Stimulated activated CD8-positive, alpha-beta memory T cell treated with anti-CD3 and anti-CD28 coated beads, Interleukin-7, amount 100 ng/mL, for 48 hours (primary cell): ENCODE measurements around the gene CDHR1.

Source experiments
- DNase-seq, 2 donors: peaks; one replicate each; pipeline ENCODE4 v3.0.0-alpha.2; 2020; ENCODE audit warnings: low read depth in 1 of 2; ENCODE audit errors: extremely low read depth in 1 of 2

The CDHR1 gene

GRCh38 chr10:84225427-84226173 lies 31.3 kb downstream of the CDHR1 start, which contains the start of gene LRIT2:
TSS of gene LRIT2 (minus strand) at chr10:84225544. CDS start at chr10:84225520, 24 bp downstream.
- DNase-seq: no peak

- DNase-seq: no peak
Measured at GRCh38 chr10:84226616-84227015, 32.3 kb downstream of the CDHR1 start.

DNA sequence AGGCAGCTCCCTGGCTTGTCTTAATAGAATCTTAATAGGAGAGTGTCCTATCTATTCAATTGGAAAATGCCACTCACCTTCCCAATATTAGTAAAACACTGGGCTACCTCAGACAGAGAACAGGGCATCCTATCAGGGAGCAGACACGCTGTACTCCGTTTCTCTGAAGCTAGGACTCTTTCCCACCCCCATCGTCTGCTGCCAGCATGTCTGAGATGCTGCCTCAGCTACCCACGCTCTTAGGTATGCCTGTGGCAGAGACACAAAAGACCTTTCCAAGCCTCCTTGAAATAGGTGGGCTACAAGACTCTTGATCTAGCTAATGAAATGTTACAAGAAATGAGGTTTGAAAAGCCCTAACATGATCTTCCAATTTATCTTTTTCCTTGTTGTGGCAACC lies 33.5 kb downstream of the CDHR1 start:
- no peak for DNase-seq

- no peak for DNase-seq
Measured at GRCh38 chr10:84230359-84230758, 36.0 kb downstream of the CDHR1 start.

DNA sequence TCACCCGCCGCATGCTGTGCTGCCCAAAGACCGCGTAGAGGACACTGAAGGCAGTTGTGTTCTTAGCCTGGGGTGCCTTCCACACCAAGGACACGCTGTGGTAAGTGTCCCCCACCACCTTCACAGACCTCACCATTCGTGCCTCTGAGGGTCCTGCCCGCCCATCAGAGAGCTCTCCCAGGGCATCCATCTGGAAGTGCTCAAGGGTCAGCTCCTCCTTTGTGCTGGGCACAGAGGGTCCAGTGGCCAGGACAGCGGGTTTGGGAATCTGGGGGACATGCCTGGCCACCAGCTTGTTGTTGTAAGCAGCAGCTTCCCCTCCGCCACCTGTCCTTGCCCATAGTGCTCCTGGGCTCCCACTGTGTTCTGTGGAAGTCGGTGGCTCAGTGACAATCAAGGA lies 38.0 kb downstream of the CDHR1 start:
- no peak for DNase-seq

GRCh38 chr10:84233940-84234339 lies 39.6 kb downstream of the CDHR1 start:
- DNase-seq: no peak

GRCh38 chr10:84234479-84234878 lies 40.1 kb downstream of the CDHR1 start:
- no peak for DNase-seq

GRCh38 chr10:84235096-84235495 lies 40.8 kb downstream of the CDHR1 start:
- no peak for DNase-seq

DNA sequence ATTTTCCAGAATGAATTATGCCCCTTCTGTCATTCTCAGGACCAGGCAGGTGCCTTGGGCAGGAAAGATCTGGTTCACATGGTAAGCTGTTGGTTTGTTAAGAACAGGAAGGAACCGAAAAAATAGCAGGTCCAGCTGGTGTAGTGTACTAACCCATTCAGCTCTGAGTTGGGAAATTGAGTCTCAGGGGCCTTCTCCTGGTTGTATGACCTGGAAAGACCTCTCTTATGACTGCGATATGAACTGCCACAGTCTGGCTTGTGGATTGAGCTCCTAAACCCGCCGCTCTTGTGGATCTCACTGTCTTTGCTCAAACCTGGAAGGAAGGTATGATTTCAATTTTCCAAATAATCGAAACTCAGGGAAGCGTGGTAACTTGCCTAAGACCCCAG lies 42.5 kb downstream of the CDHR1 start:
- no peak for DNase-seq

DNA sequence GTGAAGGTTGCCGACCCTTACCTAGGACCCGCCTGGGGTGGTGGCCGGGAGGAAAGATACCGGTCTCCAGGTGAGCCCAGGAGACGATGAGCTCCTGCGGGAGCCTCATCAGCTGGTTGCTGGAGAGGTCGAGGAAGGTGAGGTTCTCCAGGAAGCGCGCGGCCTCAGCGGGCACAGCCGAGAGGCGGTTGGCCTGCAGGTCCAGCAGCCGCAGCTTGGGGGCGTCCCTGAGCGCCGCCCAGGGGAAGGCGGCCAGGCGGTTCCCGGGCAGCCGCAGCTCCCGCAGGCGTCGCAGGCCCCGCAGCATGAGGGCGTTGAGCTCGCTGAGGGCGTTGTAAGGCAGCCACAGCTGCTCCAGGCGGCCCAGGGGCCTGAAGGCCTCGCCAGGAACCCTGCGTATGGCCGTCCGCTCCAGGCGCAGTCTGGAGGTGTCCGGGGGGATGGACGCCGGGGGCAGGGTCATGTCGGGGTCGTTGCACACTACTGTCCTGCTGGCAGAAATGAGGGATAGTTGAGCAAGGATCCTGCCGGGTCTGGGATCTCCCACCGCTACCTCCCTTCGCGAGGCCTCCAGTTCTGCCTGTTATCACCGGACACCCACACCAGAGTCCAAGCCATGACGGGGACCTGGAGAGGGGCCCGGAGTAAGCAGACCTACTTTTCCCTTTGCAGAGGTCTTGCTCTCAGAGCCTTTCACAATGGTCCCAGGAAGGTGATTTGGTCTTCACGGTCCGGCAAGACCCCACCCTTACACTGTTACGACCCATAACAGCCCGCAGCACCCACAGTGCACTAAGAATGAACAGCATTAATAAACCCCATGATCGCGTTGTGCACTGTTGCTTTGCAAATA lies 43.1 kb downstream of the CDHR1 start:
- DNase-seq: no peak

DNA sequence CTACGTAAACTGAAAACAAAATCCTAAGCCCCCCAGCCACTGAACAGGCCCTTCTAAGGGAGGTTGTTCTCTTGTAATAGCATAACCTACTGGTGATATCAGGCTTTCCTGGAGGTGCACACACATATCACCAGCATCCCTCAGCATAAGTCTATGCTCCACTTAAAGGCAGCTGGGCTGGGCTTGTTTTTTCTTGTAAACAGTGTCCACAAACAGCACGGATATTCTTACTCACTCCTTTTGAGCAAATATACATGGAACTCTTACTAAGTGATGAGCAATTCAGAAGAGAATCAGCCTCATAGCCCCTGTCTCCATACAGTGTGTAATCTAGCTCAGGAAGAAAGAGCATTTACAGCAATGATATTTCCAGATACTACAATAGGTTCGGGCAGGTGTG lies 44.6 kb downstream of the CDHR1 start:
- DNase-seq: no peak

GRCh38 chr10:84241185-84241790 lies 47.0 kb downstream of the CDHR1 start, which contains the start of gene LRIT1:
TSS of gene LRIT1 (minus strand) at chr10:84241546. CDS start at chr10:84241439, 107 bp downstream.
- DNase-seq: no peak

DNA sequence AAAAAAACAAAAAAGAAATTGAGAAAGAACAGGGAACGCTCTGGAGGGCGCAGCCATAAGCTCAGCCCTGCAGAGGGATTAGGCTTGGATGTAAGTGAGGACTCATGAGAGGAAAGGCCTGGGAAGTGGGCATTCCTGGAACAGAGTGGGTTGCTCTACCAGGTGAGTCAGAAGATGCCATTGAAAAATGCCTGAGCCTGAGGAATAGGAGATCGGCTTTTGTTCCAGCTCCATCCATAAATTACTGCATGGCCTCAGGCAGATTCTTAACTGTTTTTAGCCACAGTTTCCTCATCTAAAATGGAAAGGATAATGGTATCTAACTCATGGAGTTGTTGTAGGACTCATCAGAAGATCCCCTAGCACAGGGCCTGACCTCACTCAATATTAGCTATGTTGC lies 49.4 kb downstream of the CDHR1 start:
- DNase-seq: no peak

DNA sequence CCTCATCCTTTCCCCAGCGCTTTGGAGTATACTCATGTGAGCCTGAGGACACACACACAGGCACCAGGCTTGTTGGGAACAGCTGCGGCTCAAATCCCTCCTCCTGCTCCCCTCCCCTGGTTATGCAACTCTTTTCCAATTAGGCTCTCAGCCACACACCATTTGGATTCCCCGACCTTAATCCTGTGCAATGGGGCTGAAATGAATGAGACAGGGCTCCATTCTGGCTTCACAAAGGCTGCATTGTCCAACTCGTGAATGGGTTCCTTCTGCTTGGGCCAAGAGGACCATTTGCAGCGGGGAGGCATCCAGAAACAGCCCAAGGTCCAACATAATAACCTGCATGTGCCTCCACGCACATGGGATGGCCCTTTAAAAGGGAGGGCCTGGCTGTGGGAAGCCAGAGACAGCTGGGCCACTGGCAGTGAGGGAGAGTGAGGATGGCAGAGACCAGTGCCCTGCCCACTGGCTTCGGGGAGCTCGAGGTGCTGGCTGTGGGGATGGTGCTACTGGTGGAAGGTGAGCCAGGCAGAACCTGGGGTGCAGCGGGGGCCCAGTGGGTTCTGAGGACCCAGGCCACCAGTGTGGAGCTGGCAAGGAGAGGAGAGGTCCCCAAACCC lies 50.4 kb downstream of the CDHR1 start, which contains the start of gene RGR:
RGR (plus strand) TSS at position 403 of the 620 bp plus-strand sequence; CDS start at position 441, 38 bp downstream.
- DNase-seq: no peak

GRCh38 chr10:84247496-84247895 lies 53.2 kb downstream of the CDHR1 start:
- no peak for DNase-seq

- DNase-seq: no peak
Measured at GRCh38 chr10:84248794-84249193, 54.5 kb downstream of the CDHR1 start.

- no peak for DNase-seq
Measured at GRCh38 chr10:84254552-84255478, 60.5 kb downstream of the CDHR1 start.

- peak in 1 of 2 donors; percentile 42 for DNase-seq
Measured at GRCh38 chr10:84256510-84257342, 62.4 kb downstream of the CDHR1 start.
